Natural killer cell treated with Interleukin-12 subunit alpha and Interleukin-12 subunit beta and Interleukin-15 and Interleukin-18, amount 100 ng/mL, for 72 hours (primary cell): ENCODE data around the gene SYNRG. TPM values are rescaled to one million over a fixed set of nuclear protein-coding genes. Genes with fewer than 3 reads are reported as not detected.

ENCODE experiments used
- ATAC-seq, 2 donors: fragments of 150-1000 bp; cut with Tn5 transposase in 1 of 2; sonication (Bioruptor Pico), chemical (Tn5 transposase) in 1 of 2; 2 replicates each; pipeline ENCODE4 v1.10.0; 2021
- DNase-seq: peaks from one replicate; pipeline ENCODE4 v3.0.0; 2022; ENCODE audit warnings: low spot score
- H3K27ac Mint-ChIP-seq, 2 donors: 1 replicate in 1 of 2; 2 replicates in 1 of 2; pipeline ENCODE4 v1.8.0; 2022; ENCODE audit warnings: mixed read lengths in 2 of 2, mild to moderate bottlenecking in 1 of 2, moderate library complexity in 1 of 2
- H3K27me3 Mint-ChIP-seq, 2 donors: 1 replicate in 1 of 2; 2 replicates in 1 of 2; pipeline ENCODE4 v1.8.0; 2022; ENCODE audit warnings: mixed read lengths in 2 of 2
- H3K36me3 Mint-ChIP-seq: one replicate; pipeline ENCODE4 v1.8.0; 2022; ENCODE audit warnings: mixed read lengths
- H3K4me1 Mint-ChIP-seq, 2 donors: 1 replicate in 1 of 2; 2 replicates in 1 of 2; pipeline ENCODE4 v1.8.0; 2022; ENCODE audit warnings: low read depth in 2 of 2, mixed read lengths in 2 of 2, mild to moderate bottlenecking in 1 of 2
- H3K4me3 Mint-ChIP-seq: one replicate; pipeline ENCODE4 v1.8.0; 2022; ENCODE audit warnings: mixed read lengths
- H3K9me3 Mint-ChIP-seq: 2 replicates; pipeline ENCODE4 v1.8.0; 2022; ENCODE audit warnings: mixed read lengths
- total RNA-seq, 2 donors: library from RNA; stranded (reverse); gene quantifications; one replicate each; pipeline ENCODE4 v1.2.3, GENCODE V29; 2022

The SYNRG gene
- total RNA-seq, 2 donors from 2014 or later, result 68.7 to 77.4 TPM

DNA sequence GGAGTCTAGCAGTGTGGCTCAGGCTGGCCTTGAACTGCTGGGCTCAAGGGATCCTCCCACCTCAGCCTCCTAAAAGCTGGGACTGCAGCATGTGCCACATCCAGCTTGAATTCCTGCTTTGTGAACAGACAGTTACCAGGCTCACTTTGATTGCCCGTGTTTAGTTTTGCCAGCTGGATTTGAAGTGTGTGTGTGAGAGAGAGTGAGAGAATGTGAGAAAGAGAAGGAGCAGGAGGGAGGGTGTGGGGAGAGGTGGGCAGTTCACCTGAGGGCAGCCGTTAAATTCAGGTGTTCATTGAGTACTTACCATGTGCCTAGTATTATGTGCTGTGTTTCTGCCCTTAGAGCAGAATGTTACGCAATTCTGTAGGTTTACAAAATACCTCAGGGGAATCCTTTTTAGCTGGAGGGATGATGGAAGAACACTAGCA, 114.8 kb downstream of the SYNRG start:
- H3K36me3 Mint-ChIP-seq, result no peaks in the 10 kb centered on the region
- no peaks in the 10 kb centered on the region for H3K9me3 Mint-ChIP-seq
- H3K4me3 Mint-ChIP-seq, result no peak overlapping the region
- no peak overlapping the region for H3K27ac Mint-ChIP-seq
- ATAC-seq (no peak), DNase-seq (no peak)
- H3K27me3 Mint-ChIP-seq, result no peaks in the 10 kb centered on the region
- peaks cover 15 to 18% of the 10 kb centered on the region in 2 donors for H3K4me1 Mint-ChIP-seq

DNA sequence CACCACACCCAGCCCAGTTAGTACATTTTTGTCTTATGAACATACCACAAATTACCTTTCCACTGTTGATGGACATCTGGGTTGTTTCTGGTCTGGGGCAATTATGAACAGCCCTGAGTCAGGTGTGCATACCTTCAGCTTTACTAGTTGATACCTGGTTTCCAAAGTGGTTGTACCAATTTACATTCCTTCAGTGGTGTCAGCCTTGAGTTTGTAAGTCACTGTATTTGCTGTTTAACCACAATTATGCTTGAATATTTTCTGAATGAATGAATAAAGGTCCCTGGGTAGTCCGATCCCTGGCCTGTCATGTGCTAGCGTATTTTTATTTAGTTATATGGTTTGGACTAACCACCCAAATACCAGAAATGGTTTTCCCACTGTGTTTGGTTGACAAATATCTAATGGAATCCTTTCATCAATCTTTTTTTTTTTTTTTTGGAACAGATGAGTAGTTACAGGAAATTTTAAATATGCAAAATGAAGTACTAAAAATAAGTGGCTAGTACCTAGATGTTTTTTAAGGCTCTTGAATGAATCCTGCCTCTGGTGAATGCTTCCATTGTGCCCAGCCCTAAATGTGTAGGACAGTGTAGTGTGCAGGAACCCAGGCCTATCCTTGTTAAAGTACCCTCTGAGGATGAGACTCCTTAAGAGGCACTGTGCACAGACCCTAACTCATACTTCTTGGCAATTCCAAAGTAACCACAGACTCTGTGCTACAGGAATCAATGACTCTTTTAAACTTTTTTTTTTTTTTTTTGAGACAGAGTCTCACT, 115.8 kb downstream of the SYNRG start:
- Mint-ChIP-seq H3K36me3 (no peaks in the 10 kb centered on the region), H3K4me3 (no peak overlapping the region), H3K27ac (no peak overlapping the region), H3K9me3 (no peaks in the 10 kb centered on the region), H3K27me3 (no peaks in the 10 kb centered on the region), H3K4me1 (peaks cover 18 to 24% of the 10 kb centered on the region in 2 donors)
- no peak for ATAC-seq
- DNase-seq, result peak; percentile 12

DNA sequence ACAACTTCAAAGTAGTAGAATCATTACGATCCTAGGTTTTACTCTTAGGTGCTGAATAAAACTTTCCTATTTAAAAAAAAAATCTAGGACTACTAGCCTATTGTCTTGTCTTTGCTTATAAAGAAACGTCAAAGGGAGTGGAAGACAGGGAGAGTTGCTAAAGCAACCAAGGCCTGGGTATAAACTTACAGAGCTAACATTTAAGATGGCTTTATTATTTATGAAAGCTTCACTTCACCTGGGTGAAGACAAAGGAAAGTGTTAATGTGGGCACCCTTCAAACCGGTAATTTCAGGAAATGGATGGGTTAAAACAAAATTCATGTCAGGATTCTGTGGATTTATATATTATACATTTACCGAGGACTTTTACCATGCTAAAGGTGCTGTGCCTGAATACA, 117.1 kb downstream of the SYNRG start:
- H3K36me3 Mint-ChIP-seq, result no peaks in the 10 kb centered on the region
- peaks cover 0 to 4% of the 10 kb centered on the region in 2 donors for H3K27me3 Mint-ChIP-seq
- DNase-seq, result no peak
- no peaks in the 10 kb centered on the region for H3K9me3 Mint-ChIP-seq
- H3K4me3 Mint-ChIP-seq, result no peak overlapping the region
- H3K4me1 Mint-ChIP-seq, result peaks cover 18 to 31% of the 10 kb centered on the region in 2 donors
- no peak for ATAC-seq
- no peak overlapping the region for H3K27ac Mint-ChIP-seq

DNA sequence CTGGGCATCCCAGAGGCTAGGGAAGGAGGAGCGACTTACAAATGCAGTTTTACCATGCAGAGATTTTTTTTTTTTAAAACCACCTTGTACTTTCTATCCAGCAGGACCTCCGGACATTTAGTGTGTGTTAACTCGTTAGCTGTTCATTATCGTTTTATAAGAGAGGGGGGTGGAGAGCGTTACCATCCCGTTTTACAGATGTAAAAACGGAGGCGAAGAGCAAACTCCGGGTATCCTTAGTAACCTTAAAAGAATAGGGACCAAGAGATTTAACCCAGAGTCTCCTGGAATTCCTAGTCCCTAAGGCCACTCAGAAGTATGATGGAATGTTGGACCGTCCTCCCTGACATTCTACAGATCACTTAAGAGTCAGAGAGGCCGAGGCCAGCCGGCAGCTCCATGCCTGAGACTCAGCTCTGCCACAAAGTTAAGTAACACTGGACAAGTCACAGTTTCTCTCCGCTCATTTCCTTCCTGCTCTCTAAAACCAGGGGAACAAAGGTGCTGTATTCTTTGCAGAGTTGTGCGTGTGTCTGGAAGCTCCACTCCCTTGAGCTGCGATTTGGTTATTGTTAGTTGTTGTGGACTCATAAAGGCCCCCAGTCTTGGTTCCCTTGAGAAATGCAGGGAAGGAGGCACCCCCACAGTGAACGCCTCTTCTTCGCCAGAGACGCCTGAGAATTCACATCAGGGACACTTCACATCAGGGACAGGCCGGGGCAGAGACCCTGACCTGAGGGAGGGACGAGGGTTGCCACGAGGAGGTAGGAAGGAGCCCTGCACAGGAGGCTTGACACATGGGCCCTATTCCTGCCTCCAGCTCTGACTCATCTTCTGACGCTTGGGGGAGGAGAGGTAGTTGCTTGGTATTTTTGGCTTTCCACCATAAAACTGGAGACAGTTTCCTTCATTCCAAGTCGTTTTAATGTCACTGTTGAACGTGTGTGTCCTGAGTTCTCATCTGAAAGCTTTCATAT, 118.3 kb downstream of the SYNRG start:
- Mint-ChIP-seq H3K4me1 (peaks cover 18 to 31% of the 10 kb centered on the region in 2 donors), H3K36me3 (no peaks in the 10 kb centered on the region), H3K4me3 (peak overlapping the region; percentile 95), H3K9me3 (no peaks in the 10 kb centered on the region), H3K27ac (peak overlapping the region; percentile 51 to 75), H3K27me3 (peaks cover 0 to 4% of the 10 kb centered on the region in 2 donors)
- DNase-seq, result peak; percentile 61
- no peak for ATAC-seq

DNA sequence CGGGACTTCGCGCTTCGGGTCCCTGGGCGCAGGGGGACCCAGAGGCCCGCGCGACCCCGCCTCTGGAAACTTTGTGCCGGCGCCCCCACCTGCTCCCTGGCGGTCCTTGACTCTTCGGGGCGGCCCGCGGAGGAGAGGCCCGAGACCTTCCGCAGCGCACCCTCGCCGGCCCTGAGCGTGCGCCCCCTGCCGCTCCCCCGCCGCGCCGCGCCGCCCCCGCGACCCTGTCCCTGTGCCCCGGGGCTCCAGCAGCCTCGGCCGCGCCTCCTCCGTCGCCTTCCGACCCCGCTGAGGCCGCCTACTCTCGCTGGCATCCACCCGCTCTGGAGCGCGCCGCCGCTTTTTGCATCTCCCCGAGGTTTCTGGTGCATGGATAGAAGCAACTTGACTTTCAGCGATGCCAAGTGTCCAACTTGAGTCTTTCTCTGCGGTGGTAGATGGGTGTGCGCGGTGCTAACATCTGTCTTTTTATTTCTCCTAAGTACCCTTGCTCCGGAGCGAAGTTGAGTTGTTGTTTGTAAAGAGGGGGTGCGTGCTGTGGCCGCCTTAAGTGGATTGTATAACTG, 119.1 kb downstream of the SYNRG start:
- no peaks in the 10 kb centered on the region for H3K9me3 Mint-ChIP-seq
- peak overlapping the region; percentile 51 to 75 for H3K27ac Mint-ChIP-seq
- H3K4me1 Mint-ChIP-seq, result peaks cover 18 to 31% of the 10 kb centered on the region in 2 donors
- ATAC-seq, result peak; percentile 77 to 79
- H3K27me3 Mint-ChIP-seq, result peaks cover 0 to 4% of the 10 kb centered on the region in 2 donors
- DNase-seq, result peak; percentile 76
- no peaks in the 10 kb centered on the region for H3K36me3 Mint-ChIP-seq
- H3K4me3 Mint-ChIP-seq, result peak overlapping the region; percentile 95

DNA sequence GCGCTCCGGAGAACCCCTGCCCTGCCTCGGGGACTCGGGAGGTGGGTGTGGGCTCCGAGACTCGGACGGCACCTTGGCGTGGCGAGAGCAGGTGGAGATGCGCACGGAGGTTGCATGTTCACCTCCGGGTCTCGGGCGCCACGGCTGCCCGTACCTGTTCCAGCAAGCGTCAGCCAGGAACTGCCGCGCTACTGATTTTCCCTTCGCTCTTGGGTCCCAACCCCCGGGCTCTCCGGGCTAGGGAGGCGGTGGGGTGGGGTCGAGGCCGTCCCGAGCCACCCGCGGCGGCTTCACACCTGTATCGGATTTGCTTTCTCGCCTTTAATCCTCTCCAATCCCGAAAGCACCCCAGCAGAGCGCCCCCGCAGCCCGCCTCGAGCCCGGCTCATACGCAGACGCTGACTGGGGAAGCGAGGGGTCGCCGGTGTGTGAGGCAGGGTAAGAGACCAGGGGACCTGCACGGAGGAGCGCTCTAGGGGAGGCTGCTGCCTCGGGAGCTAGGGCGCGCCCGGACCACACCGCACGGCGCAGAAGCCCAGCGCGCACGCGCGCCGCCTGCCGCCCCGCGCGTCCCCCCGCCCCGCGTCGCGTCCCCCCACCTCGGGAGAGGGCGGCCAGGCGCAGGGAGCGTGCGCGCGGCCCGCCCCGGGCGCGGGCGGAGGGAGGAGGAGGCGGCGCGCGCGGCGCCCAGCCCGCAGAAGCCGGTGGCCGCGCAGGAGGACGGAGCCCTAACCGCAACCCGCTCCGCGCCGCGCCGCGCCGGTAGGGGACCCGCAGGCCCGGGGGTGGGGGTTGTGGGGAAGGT, 119.8 kb downstream of the SYNRG start, which contains the start of gene DUSP14:
DUSP14 (plus strand) TSS at position 695 of the 805 bp plus-strand sequence. CDS start 22,382 bp downstream, outside the sequence.
- peak within 1 kb of the TSS; percentile 95 for H3K4me3 Mint-ChIP-seq

DNA sequence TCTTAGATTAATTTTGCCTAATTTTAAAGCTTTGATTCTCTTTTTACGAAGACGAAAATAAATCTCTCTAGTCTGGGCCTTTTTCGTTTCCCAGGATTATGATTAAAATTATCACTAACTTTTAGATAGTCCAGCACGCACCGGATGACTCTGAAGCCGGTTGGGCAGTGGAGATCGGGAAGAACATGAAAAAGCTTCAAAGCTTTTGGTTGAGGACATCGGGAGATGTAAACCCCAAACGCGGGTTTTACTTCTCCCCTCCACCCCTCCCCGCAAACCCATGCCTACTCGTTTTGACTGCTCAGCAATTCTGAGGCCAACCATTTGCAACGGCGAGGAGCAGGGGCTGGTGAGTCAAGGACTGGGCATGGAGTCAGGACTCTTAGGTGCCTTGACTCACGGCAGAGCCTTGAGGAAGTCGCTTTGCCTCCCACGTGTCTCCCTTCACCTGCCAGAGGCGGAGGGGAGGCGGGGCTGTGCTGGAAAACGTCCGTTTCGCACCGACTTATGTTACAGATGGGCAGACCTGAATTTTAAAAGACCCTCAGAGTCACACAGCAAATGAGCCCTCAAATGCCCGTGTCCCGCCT, 120.5 kb downstream of the SYNRG start:
- Mint-ChIP-seq H3K4me3 (peak overlapping the region; percentile 89), H3K27ac (peak overlapping the region; percentile 30 to 39), H3K27me3 (peaks cover 0 to 4% of the 10 kb centered on the region in 2 donors), H3K36me3 (no peaks in the 10 kb centered on the region), H3K4me1 (peaks cover 15 to 33% of the 10 kb centered on the region in 2 donors), H3K9me3 (no peaks in the 10 kb centered on the region)
- DNase-seq, result no peak
- ATAC-seq, result peak in 1 of 2 donors; percentile 48

More for the DNA sequence above, 119.8 kb downstream of the SYNRG start, which contains the start of gene DUSP14:
- Mint-ChIP-seq H3K9me3 (no peaks in the 10 kb centered on the region), H3K36me3 (no peaks in the 10 kb centered on the region), H3K4me1 (peaks cover 16 to 31% of the 10 kb centered on the region in 2 donors), H3K27ac (peak within 1 kb of the TSS; percentile 51 to 75), H3K27me3 (peaks cover 0 to 4% of the 10 kb centered on the region in 2 donors)
- DNase-seq, result peak; percentile 84
- ATAC-seq, result peak; percentile 92

DNA sequence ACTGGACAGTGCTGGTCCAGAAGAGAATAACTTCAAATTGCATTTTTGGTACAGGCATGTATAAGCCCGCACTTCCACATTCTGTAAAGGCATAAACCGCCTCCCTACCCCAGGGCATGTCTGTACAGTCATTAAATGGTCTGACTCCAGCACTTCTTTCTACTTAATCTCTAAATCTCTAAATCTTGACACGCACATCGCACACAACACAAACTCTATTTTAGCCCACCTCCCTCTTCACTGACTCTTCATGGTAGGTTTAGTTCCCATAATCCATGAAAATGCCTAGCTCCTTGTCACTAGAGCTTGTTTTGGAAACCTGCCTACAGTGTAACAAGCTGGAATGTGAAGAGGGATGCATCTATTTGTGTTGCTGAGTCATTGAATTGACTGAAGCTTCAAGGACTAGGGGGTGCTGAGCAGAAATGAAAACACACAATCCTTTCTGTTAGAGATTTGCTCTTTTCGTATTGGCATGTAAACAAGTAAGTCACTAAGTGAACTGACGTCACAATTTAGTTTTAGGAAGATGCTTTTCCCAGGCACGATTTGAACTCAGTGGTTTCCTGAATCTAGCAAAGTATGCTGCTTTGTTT, 121.1 kb downstream of the SYNRG start:
- peaks cover 0 to 4% of the 10 kb centered on the region in 2 donors for H3K27me3 Mint-ChIP-seq
- H3K36me3 Mint-ChIP-seq, result no peaks in the 10 kb centered on the region
- no peak for DNase-seq
- H3K4me3 Mint-ChIP-seq, result peak overlapping the region; percentile 89
- peak overlapping the region; percentile 30 to 39 for H3K27ac Mint-ChIP-seq
- no peaks in the 10 kb centered on the region for H3K9me3 Mint-ChIP-seq
- no peak for ATAC-seq
- H3K4me1 Mint-ChIP-seq, result peaks cover 17 to 39% of the 10 kb centered on the region in 2 donors

DNA sequence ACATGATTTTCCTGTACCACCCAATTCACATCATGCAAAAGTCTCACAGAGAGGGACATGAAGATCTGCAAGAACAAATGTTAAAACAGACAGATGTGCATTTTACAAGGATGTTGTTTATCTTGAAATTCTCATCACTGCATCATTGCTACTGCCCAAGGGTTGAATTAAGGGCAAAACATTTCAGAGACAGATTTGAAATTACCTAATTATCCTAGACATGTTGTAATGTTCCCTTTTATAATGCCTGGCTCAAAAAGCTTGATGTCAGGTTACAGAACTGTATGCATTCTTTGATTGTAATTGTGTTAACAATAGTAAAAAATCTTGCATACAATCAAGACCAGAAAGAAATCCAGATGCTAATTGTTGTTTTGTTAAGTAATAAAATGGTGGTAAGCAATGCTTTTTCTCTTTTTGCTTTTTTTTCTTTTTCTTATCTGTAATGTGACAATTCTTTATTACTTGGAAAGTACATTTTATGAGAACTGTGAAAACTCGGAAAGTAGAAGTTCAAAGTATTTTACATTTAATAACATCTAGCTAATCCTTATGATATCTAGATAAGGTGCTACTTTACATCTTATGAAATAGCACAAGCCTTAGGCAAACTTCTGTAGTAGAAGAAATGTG, 123.2 kb downstream of the SYNRG start:
- Mint-ChIP-seq H3K27me3 (peaks cover 0 to 4% of the 10 kb centered on the region in 2 donors), H3K27ac (no peak overlapping the region), H3K4me1 (peaks cover 13 to 37% of the 10 kb centered on the region in 2 donors), H3K36me3 (no peaks in the 10 kb centered on the region), H3K9me3 (no peaks in the 10 kb centered on the region), H3K4me3 (no peak overlapping the region)
- ATAC-seq, result no peak
- no peak for DNase-seq

DNA sequence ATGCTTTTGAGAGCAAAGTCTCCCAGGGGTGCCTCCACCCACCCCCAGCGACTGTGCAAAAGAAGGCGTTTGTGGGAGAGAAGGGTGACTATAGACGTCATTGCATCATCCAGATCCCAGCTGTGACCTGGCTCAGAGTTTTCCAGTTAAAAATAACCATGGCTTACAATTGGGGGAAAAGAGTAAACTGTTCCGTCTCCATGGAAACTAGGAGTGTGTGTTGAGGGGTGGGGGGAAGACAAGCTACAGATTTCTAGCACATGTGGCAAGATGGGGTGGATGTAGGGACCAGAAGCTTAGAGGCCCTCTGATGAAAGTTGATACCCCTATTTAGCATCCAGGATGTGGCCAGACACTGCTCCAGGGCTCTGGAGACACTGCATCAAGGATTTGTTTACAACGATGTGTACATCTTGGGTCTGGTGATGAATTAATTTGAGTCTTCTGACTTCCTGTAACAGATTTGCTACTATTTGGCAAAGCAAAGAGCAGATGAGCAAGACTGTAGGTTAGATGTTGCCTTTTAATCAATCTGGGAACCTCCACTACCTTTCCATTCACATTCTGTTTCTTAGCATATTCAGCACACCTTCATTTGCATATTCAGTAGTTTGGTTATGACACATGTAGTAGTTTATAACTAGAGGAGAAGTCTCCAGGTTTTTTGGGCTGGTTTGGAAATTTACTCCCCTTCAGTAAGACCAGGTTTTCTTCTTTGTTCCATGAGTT, 125.7 kb downstream of the SYNRG start:
- Mint-ChIP-seq H3K9me3 (no peaks in the 10 kb centered on the region), H3K27me3 (peaks cover 0 to 4% of the 10 kb centered on the region in 2 donors), H3K4me3 (no peak overlapping the region), H3K36me3 (peaks cover 11% of the 10 kb centered on the region), H3K4me1 (peaks cover 3 to 16% of the 10 kb centered on the region in 2 donors), H3K27ac (no peak overlapping the region)
- DNase-seq (no peak), ATAC-seq (peak in 1 of 2 donors; percentile 27)

DNA sequence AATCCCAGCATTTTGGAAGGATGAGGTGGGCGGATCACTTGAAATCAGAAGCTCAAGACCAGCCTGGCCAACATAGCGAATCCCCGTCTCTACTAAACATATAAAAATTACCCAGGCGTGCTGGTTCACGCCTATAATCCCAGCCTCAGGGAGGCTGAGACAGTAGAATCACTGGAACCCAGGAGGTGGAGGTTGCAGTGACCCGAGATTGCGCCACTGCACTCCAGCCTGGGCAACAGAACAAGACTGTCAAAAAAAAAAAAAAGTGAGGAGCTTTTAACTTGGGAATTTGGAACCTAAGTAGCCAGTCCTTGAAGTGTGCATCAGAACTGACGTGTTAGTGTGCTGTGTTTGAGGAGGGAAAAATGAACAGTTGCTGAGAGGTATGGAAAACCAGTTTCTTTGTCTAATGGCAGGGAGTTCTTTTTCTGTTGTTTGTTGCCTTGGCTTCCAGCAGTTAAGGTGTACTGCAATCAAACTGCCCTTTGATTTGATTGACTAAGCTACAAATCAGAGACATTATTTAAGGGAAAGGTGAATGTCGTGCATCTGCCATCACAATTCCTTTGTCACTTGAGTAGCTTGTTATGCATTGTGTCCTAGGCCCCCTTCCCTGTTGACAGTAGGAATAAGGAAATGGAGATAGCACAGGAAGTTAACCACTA, 128.1 kb downstream of the SYNRG start:
- Mint-ChIP-seq H3K36me3 (peaks cover 19% of the 10 kb centered on the region), H3K27me3 (no peaks in the 10 kb centered on the region), H3K9me3 (no peaks in the 10 kb centered on the region), H3K4me1 (peaks cover 3 to 8% of the 10 kb centered on the region in 2 donors), H3K27ac (no peak overlapping the region), H3K4me3 (no peak overlapping the region)
- ATAC-seq, result no peak
- no peak for DNase-seq
